ENCODE measurements around the gene NIPAL1.

Gene NIPAL1

GRCh38 chr4:48039561-48039960 is 23.0 kb downstream of the NIPAL1 start:
- Histone ChIP-seq H3K27ac (ENCODE audit: low read length) (no peak overlapping the region), H3K36me3 (ENCODE audit: control insufficient read depth in 2 of 2, insufficient read depth in 2 of 2, low read length in 2 of 2) (no peaks in the 10 kb centered on the region), H3K4me3 (ENCODE audit: low read length in 2 of 2) (no peak overlapping the region), H3K27me3 (ENCODE audit: control insufficient read depth in 1 of 2, insufficient read depth in 2 of 2, low read length in 2 of 2) (no peaks in the 10 kb centered on the region), H3K4me1 (ENCODE audit: control insufficient read depth, insufficient read depth, low read length) (no peaks in the 10 kb centered on the region), H3K9ac (ENCODE audit: low read length in 2 of 2) (no peak overlapping the region), H3K9me3 (ENCODE audit: control insufficient read depth in 2 of 2, low read length in 2 of 2) (no peaks in the 10 kb centered on the region)

DNA sequence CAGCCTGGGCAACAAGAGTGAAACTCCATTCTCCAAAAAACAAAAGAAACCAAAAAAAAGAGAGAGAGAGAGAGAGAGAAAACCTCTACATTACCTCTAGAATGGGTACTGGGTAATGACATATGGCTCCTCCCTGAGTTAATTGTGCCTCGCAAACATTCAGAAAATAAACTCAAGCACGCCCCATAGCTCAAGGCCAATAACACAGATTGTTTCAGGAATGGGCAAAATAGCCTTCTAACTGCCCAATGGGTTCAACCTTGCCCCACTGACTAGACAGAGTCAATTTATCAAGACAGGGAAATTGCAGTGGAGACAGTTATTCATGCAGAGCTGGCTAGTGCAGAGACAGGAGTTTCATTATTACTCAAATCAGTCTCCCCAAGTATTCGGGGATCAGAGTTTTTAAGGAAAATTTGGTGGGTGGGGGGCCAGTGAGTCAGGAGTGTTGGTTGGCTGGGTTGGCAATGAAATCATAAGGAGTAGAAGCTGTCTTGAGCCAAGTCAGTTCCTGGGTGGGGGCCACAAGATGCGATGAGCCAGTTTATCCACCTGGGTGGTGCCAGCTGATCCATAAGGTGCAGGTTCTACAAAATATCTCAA is 25.1 kb downstream of the NIPAL1 start:
- Histone ChIP-seq H3K27ac (ENCODE audit: low read length) (no peak overlapping the region), H3K9me3 (ENCODE audit: control insufficient read depth in 2 of 2, low read length in 2 of 2) (no peaks in the 10 kb centered on the region), H3K4me1 (ENCODE audit: control insufficient read depth, insufficient read depth, low read length) (no peaks in the 10 kb centered on the region), H3K4me3 (ENCODE audit: low read length in 2 of 2) (no peak overlapping the region), H3K9ac (ENCODE audit: low read length in 2 of 2) (no peak overlapping the region), H3K36me3 (ENCODE audit: control insufficient read depth in 2 of 2, insufficient read depth in 2 of 2, low read length in 2 of 2) (no peaks in the 10 kb centered on the region), H3K27me3 (ENCODE audit: control insufficient read depth in 1 of 2, insufficient read depth in 2 of 2, low read length in 2 of 2) (no peaks in the 10 kb centered on the region)

- H3K27ac ChIP-seq (ENCODE audit: low read length) = no peak overlapping the region
- no peaks in the 10 kb centered on the region for H3K4me1 ChIP-seq (ENCODE audit: control insufficient read depth, insufficient read depth, low read length)
- H3K9ac ChIP-seq (ENCODE audit: low read length in 2 of 2) = no peak overlapping the region
Observed at GRCh38 chr4:48042979-48043461, 26.4 kb downstream of the NIPAL1 start.

GRCh38 chr4:48043504-48043903 is 26.9 kb downstream of the NIPAL1 start:
- Histone ChIP-seq H3K4me3 (ENCODE audit: low read length in 2 of 2) (no peak overlapping the region), H3K36me3 (ENCODE audit: control insufficient read depth in 2 of 2, insufficient read depth in 2 of 2, low read length in 2 of 2) (no peaks in the 10 kb centered on the region), H3K27me3 (ENCODE audit: control insufficient read depth in 1 of 2, insufficient read depth in 2 of 2, low read length in 2 of 2) (peaks cover 0 to 3% of the 10 kb centered on the region in 2 donors), H3K27ac (ENCODE audit: low read length) (no peak overlapping the region), H3K9ac (ENCODE audit: low read length in 2 of 2) (no peak overlapping the region), H3K9me3 (ENCODE audit: control insufficient read depth in 2 of 2, low read length in 2 of 2) (no peaks in the 10 kb centered on the region), H3K4me1 (ENCODE audit: control insufficient read depth, insufficient read depth, low read length) (no peaks in the 10 kb centered on the region)

More at GRCh38 chr4:48042979-48043461, 26.4 kb downstream of the NIPAL1 start:
- H3K4me3 ChIP-seq (ENCODE audit: low read length in 2 of 2) = no peak overlapping the region
- H3K36me3 ChIP-seq (ENCODE audit: control insufficient read depth in 2 of 2, insufficient read depth in 2 of 2, low read length in 2 of 2) = no peaks in the 10 kb centered on the region
- no peaks in the 10 kb centered on the region for H3K9me3 ChIP-seq (ENCODE audit: control insufficient read depth in 2 of 2, low read length in 2 of 2)
- H3K27me3 ChIP-seq (ENCODE audit: control insufficient read depth in 1 of 2, insufficient read depth in 2 of 2, low read length in 2 of 2) = peaks cover 0 to 3% of the 10 kb centered on the region in 2 donors

GRCh38 chr4:48044298-48044697 is 27.7 kb downstream of the NIPAL1 start:
- H3K4me1 ChIP-seq (ENCODE audit: control insufficient read depth, insufficient read depth, low read length) = no peaks in the 10 kb centered on the region
- peaks cover 0 to 3% of the 10 kb centered on the region in 2 donors for H3K27me3 ChIP-seq (ENCODE audit: control insufficient read depth in 1 of 2, insufficient read depth in 2 of 2, low read length in 2 of 2)
- no peak overlapping the region for H3K9ac ChIP-seq (ENCODE audit: low read length in 2 of 2)
- H3K9me3 ChIP-seq (ENCODE audit: control insufficient read depth in 2 of 2, low read length in 2 of 2) = no peaks in the 10 kb centered on the region
- H3K4me3 ChIP-seq (ENCODE audit: low read length in 2 of 2) = no peak overlapping the region
- no peaks in the 10 kb centered on the region for H3K36me3 ChIP-seq (ENCODE audit: control insufficient read depth in 2 of 2, insufficient read depth in 2 of 2, low read length in 2 of 2)
- no peak overlapping the region for H3K27ac ChIP-seq (ENCODE audit: low read length)

DNA sequence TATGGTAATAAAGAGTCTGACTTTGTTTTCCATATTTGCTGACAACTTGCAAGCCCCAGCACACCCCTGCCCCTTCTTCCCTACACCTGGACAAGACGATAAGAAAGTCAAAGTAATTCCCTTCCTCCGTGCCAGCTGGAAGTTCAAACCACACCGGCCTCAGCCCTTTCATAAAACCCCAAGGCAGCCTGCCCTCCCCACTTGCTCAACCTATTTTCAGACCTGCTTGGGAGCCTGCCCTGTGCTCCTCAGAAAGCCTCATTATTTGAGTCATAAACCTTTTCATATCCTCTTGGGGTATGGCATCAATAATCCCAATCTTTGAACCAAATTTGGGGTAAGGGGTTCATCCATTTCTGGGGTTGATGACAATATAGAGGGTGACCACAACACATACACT is 29.5 kb downstream of the NIPAL1 start:
- no peaks in the 10 kb centered on the region for H3K4me1 ChIP-seq (ENCODE audit: control insufficient read depth, insufficient read depth, low read length)
- H3K36me3 ChIP-seq (ENCODE audit: control insufficient read depth in 2 of 2, insufficient read depth in 2 of 2, low read length in 2 of 2) = no peaks in the 10 kb centered on the region
- no peak overlapping the region for H3K27ac ChIP-seq (ENCODE audit: low read length)
- no peak overlapping the region for H3K9ac ChIP-seq (ENCODE audit: low read length in 2 of 2)
- no peak overlapping the region for H3K4me3 ChIP-seq (ENCODE audit: low read length in 2 of 2)
- peaks cover 0 to 3% of the 10 kb centered on the region in 2 donors for H3K27me3 ChIP-seq (ENCODE audit: control insufficient read depth in 1 of 2, insufficient read depth in 2 of 2, low read length in 2 of 2)
- no peaks in the 10 kb centered on the region for H3K9me3 ChIP-seq (ENCODE audit: control insufficient read depth in 2 of 2, low read length in 2 of 2)

DNA sequence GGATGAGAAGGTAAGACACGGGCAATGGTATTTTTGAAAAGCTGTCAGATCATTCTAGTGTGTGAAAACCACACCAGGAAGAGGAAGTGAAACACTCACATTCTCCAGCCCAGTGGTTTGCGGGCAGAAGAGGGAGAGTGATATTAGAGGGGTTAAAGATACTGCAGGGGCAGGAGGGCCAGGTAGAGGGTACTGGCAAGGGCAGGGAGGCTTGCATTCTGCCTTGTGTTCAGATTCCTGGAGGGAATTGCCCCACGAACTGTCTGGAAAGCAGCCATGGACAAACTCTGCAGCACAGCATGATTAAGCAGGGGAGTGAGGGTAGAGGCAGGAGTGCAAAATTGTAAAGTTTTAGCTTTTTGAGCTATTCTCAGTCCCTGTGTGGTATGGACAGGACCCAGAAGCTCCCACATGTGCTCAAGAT is 30.9 kb downstream of the NIPAL1 start:
- Histone ChIP-seq H3K27ac (ENCODE audit: low read length) (no peak overlapping the region), H3K9ac (ENCODE audit: low read length in 2 of 2) (no peak overlapping the region)

DNA sequence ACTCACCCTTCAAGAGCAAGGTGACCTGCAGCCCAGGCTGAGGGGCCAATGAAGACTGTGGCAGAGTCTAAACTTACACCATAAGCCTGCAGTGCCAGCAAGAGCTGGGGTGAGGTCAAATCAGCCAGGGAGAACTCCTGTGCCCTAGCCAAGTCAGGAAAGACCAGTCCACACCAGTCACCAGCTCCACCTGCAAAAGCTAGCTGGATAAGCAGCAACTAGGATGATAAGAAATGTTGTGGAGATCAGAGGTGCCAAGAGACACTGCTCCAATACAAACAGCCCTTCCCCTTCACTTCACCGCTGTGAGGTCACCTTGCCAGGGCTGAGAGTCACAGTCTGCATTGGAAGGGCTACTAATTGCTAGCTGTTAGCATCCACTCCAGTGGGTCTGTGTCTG is 31.3 kb downstream of the NIPAL1 start:
- H3K27me3 ChIP-seq (ENCODE audit: control insufficient read depth in 1 of 2, insufficient read depth in 2 of 2, low read length in 2 of 2) = peaks cover 0 to 3% of the 10 kb centered on the region in 2 donors
- no peak overlapping the region for H3K9ac ChIP-seq (ENCODE audit: low read length in 2 of 2)
- H3K4me3 ChIP-seq (ENCODE audit: low read length in 2 of 2) = no peak overlapping the region
- H3K27ac ChIP-seq (ENCODE audit: low read length) = no peak overlapping the region
- no peaks in the 10 kb centered on the region for H3K36me3 ChIP-seq (ENCODE audit: control insufficient read depth in 2 of 2, insufficient read depth in 2 of 2, low read length in 2 of 2)
- no peaks in the 10 kb centered on the region for H3K9me3 ChIP-seq (ENCODE audit: control insufficient read depth in 2 of 2, low read length in 2 of 2)
- no peaks in the 10 kb centered on the region for H3K4me1 ChIP-seq (ENCODE audit: control insufficient read depth, insufficient read depth, low read length)

More for the DNA sequence above, 30.9 kb downstream of the NIPAL1 start:
- Histone ChIP-seq H3K27me3 (ENCODE audit: control insufficient read depth in 1 of 2, insufficient read depth in 2 of 2, low read length in 2 of 2) (peaks cover 0 to 3% of the 10 kb centered on the region in 2 donors), H3K9me3 (ENCODE audit: control insufficient read depth in 2 of 2, low read length in 2 of 2) (no peaks in the 10 kb centered on the region), H3K4me1 (ENCODE audit: control insufficient read depth, insufficient read depth, low read length) (no peaks in the 10 kb centered on the region), H3K4me3 (ENCODE audit: low read length in 2 of 2) (no peak overlapping the region), H3K36me3 (ENCODE audit: control insufficient read depth in 2 of 2, insufficient read depth in 2 of 2, low read length in 2 of 2) (no peaks in the 10 kb centered on the region)

DNA sequence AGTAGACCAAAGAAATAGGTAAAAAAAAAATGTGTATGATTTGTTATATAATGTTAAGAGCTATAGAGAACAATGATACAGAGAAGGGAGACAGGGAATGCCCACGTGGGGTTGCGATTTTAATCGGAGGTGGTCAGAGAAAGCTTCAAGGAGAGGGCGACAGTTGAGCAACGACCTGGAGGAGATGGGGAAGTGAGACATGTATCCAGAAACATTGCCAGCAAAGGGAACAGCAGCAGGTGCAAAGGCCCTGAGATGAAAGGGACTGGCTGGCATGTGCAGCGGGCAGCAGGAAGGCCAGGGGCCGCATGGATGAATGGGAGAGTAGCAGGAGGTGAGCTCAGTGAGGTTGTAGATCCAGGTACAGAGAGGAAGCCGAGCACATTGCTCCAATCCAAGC is 32.9 kb downstream of the NIPAL1 start:
- H3K27ac ChIP-seq (ENCODE audit: low read length) = no peak overlapping the region
- H3K4me1 ChIP-seq (ENCODE audit: control insufficient read depth, insufficient read depth, low read length) = no peaks in the 10 kb centered on the region
- no peaks in the 10 kb centered on the region for H3K9me3 ChIP-seq (ENCODE audit: control insufficient read depth in 2 of 2, low read length in 2 of 2)
- peaks cover 0 to 3% of the 10 kb centered on the region in 2 donors for H3K27me3 ChIP-seq (ENCODE audit: control insufficient read depth in 1 of 2, insufficient read depth in 2 of 2, low read length in 2 of 2)
- H3K4me3 ChIP-seq (ENCODE audit: low read length in 2 of 2) = no peak overlapping the region
- H3K9ac ChIP-seq (ENCODE audit: low read length in 2 of 2) = no peak overlapping the region
- H3K36me3 ChIP-seq (ENCODE audit: control insufficient read depth in 2 of 2, insufficient read depth in 2 of 2, low read length in 2 of 2) = no peaks in the 10 kb centered on the region

DNA sequence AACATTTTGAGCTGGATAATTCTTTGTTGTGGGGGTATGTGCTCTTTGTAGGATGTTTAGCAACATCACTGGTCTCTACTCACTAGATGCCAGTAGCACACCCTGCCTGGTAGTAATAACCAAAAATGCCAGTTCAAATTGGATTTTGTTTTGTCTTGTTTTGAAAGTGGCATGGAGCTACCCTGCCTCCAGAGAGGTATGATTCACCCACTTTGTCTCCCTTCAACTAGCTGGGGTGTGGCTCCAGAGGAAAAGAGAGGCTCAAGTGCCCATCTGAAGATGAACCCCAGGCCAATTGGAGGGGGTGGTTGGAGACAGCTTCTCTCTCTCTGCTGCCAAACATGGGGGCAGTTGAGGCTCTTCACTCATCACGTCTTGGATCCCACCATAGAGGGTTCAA is 34.5 kb downstream of the NIPAL1 start:
- no peak overlapping the region for H3K4me3 ChIP-seq (ENCODE audit: low read length in 2 of 2)
- H3K4me1 ChIP-seq (ENCODE audit: control insufficient read depth, insufficient read depth, low read length) = no peaks in the 10 kb centered on the region
- peaks cover 0 to 3% of the 10 kb centered on the region in 2 donors for H3K27me3 ChIP-seq (ENCODE audit: control insufficient read depth in 1 of 2, insufficient read depth in 2 of 2, low read length in 2 of 2)
- H3K9me3 ChIP-seq (ENCODE audit: control insufficient read depth in 2 of 2, low read length in 2 of 2) = no peaks in the 10 kb centered on the region
- no peaks in the 10 kb centered on the region for H3K36me3 ChIP-seq (ENCODE audit: control insufficient read depth in 2 of 2, insufficient read depth in 2 of 2, low read length in 2 of 2)
- H3K27ac ChIP-seq (ENCODE audit: low read length) = no peak overlapping the region
- H3K9ac ChIP-seq (ENCODE audit: low read length in 2 of 2) = no peak overlapping the region

Measured in stomach smooth muscle (tissue), 2 donors.